COLO668 (cell line): ENCODE results near the gene SLC25A39.
A peak's percentile ranks its signal among the peaks of the same experiment; 100 is the strongest.
"Not testable (repeated sequence)": the region's sequence is repeated elsewhere in the genome, so short reads cannot be mapped to it uniquely, and the experiment has no call there.

Experiments
- DNase-seq: peaks from one replicate; lab custom pipeline; 2025; ENCODE audit not compliant: unreplicated experiment; lab: John Stamatoyannopoulos, UW

SLC25A39 gene, protein sequence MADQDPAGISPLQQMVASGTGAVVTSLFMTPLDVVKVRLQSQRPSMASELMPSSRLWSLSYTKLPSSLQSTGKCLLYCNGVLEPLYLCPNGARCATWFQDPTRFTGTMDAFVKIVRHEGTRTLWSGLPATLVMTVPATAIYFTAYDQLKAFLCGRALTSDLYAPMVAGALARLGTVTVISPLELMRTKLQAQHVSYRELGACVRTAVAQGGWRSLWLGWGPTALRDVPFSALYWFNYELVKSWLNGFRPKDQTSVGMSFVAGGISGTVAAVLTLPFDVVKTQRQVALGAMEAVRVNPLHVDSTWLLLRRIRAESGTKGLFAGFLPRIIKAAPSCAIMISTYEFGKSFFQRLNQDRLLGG

DNA sequence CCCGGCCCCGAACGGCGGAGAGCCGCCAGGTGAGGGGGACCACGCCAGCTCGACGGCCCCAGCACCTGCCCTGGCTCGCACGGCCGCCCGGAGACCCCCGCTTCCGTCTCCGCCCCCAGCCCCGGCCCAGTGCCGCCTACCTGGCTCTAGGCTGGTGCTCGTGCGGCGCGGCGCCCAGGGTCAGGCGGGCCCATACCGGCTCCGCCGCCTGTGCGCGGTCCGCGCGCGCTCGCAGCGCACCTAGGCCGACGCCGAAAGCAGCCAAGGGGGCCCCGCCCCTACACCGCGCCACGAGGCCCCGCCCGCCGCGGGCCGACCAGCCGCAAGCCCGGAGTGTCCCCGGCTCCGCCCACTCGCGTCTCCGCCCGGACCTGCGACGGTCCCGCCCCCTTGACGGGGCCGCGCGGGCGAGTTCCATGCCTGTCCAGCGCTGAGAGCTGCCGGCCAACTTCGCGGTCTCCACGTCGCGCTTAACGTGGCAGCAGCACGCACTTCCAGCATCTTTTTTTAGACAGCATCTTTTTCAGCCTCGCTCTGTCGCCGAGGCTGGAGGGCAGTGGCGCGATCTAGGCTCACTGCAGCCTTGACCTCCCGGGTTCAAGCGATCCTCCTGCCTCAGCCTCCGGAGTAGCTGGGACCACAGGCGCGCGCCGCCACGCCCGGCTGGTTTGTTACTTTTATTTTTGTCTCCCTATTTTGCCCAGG, at the start of gene SLC25A39:
TSS of gene SLC25A39 (minus strand) at position 253 of the 705 bp plus-strand sequence. CDS start 1,261 bp downstream, outside the sequence.
- DNase-seq = peak; percentile 93

DNA sequence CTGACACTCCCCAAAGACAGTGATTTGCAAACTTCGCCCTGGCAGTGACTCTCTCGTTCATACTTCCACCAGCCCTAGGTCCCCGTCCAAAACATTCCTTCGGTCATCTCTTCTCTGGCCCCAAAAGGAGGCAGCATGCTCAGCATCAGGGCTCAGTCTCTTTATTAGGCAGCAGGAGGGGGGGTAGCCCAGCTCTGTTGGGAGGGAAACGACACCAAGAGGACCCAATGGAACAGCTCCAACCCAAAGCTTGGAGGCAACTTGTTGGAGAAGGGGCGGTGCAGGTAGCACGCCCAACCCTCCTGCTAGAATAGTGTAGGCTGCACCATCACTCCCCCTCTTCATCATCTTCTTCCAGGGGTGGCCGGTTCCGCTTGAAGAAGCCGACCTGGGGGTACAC, 47.4 kb upstream of the SLC25A39 start:
- no peak for DNase-seq

DNA sequence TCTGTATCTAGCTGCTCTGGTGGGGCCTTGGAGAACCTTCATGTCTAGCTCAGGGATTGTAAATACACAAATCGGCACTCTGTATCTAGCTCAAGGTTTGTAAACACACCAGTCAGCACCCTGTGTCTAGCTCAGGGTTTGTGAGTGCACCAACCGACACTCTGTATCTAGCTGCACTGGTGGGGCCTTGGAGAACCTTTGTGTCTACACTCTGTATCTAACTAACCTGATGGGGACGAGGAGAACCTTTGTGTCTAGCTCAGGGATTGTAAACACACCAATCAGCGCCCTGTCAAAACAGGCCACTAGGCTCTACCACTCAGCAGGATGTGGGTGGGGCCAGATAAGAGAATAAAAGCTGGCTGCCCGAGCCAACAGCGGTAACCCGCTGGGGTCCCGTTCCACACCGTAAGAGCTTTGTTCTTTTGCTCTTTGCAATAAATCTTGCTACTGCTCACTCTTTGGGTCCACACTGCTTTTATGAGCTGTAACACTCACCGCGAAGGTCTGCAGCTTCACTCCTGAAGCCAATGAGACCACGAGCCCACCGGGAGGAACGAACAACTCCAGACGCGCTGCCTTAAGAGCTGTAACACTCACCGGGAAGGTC, 44.9 kb upstream of the SLC25A39 start:
- not testable (repeated sequence) for DNase-seq

DNA sequence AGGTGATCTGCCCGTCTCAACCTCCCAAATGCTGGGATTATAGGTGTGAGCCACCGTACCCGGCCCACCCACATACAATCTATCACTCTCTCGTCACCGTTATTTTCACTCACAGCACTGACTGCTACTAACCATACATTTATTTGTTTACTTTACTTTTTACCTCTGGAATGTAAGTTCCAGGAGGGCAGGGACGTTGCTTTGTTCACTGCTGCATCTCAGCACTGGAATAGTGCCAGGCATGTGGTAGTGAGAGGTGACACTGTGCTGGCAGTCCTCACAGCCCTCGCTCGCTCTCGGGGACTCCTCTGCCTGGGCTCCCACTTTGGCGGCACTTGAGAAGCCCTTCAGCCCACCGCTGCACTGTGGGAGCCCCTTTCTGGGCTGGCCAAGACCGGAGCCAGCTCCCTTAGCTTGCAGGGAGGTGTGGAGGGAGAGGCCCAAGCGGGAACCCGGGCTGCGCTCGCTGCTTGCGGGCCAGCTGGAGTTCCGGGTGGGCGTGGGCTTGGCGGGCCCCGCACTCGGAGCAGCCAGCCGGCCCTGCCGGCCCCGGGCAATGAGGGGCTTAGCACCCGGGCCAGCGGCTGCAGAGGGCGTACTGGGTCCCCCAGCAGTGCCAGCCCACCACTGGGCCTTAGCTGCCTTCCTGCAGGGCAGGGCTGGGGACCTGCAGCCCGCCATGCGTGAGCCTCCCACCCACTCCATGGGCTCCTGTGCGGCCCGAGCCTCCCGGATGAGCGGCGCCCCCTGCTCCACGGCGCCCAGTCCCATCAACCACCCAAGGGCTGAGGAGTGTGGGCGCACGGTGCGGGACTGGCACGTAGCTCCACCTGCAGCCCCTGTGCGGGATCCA, 44.0 kb upstream of the SLC25A39 start:
- DNase-seq = not testable (repeated sequence)

DNA sequence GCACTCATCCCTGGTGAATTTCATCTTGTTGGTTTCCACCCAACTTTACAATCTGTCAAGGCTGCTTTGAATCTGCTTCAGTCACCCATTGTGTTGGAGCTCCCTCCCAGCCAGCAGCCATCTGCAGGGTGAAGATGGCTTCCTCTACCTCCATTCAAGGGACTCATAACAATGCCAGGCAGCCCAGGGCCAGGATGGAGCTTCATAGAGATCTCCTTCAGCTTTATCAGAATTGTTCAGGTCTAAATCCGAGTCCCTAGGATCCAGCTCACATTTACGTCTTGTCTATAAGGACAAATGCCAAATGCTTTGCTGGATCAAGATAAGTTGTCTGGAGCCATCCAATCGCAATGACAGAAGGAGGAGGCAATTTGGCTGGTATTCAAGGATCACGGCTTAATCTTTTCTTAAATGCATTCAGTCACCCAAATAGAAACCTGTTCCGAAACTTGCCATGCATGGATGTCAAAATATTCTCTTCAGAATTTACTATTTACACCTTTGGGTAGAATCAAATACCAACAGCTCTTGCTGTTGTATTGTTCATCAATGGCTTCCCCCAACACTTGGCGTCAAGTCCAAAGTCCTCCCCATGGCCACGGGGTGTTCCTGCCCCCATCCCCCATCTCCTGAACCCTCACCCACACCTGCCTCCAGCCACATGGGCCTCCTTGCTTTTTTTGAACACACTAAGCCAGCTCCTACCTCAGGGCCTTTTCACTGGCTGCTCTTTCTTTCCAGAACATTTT, 42.8 kb upstream of the SLC25A39 start:
- no peak for DNase-seq

DNA sequence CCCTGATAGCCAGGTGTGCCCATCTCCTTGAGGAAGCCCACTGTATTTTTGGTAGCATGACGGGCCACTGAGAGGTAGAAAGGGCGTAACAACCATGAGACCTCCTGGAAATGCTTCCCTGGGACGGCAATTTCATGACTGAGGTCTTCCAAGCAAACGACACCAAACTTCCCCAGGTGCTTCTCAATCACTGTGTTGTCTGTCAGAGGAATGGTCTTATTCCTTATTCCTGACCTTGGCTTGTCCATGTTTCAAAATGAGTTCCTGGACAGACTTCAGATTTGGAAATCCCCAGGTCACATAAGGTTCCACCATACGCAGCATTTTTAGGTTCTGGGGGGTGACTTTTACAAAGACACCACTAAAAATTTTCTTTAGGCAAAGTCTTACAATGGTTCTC, 40.4 kb upstream of the SLC25A39 start:
- DNase-seq = not testable (repeated sequence)

DNA sequence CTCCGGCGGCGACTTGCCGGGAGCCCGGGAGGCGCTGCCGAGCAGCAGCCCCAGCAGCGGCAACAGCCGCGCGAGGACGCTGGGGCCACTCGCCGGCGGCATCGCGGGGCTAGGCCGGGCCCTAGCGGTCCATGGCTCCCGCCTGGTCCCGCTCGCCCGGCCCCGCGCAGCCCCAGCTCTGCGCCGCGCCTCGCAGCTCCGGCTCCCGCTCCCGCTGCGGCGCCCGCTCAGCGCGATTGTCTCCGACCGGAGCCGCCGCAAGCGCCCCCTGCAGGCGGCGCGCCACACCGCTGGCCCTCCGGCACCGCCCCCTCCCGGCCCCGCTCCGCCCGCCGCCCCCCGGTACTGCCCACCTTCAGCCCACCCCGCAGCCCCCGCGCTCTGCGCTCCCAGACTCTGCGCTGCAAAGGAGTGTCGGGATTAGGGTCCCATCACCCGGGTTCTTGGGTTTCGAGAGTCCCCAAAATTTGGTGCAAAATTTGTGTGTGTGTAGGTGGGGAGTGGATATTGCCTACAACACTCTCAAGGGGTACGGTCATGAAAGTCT, 39.1 kb upstream of the SLC25A39 start, which contains the start of gene FAM171A2:
TSS of gene FAM171A2 (minus strand) at position 241 of the 547 bp plus-strand sequence. CDS start at position 102, 139 bp downstream.
- peak; percentile 56 for DNase-seq

DNA sequence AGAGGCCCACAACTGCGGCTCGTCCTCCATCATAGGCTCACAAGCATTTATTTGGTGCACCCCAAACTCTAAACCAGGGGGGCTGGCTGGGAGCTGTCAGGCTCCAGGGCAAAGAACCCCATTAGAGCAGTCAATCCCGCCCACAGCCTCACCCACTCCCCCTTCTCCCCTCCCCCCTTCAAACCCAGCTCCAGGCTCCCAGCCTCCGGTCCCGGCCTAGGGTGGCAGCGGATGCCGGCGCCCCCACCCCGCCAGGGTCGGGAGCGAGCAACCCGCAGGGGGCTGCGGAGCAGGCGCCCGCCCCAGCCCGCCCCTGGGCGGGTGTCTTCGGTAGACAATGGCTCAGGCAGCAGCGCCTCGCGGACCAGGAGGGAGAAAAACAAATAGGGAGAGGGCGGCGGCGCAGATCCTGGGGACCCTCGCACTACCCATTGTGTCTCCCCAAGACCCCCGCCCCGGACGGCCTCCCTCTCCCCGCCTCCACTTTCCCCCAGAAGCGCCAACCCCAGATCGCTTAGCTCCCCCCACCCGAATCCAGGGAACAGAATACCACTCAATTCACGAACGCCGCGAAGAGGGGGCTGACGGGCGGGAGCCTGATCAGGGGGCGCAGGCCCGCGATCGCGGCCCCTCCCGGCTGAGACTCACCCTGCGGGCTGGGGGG, 38.5 kb upstream of the SLC25A39 start:
- peak; percentile 6 for DNase-seq

DNA sequence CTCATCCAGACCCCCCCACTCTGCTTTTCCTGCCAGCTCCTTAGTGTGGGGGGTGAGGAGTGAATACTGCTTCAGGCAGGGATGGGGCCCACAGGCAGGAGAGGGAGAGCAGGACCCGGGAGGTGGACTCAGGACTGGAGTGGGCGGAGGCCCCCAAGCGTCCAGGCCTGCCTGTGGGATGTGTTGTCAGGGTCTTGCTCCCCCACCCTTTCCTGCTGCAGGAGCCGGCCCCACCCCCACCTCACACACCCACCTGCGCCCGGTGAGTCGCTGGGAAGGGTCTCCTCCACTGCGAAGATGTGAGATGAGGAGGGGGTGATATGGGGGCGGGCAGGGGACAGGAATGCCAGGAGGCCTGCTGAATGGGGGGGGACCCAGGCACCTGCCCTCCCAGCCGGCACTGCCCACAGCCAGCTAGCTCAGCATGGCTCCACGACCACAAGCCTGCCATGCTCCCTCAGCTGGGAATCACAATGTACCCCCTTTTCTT, 37.9 kb upstream of the SLC25A39 start:
- DNase-seq = no peak

DNA sequence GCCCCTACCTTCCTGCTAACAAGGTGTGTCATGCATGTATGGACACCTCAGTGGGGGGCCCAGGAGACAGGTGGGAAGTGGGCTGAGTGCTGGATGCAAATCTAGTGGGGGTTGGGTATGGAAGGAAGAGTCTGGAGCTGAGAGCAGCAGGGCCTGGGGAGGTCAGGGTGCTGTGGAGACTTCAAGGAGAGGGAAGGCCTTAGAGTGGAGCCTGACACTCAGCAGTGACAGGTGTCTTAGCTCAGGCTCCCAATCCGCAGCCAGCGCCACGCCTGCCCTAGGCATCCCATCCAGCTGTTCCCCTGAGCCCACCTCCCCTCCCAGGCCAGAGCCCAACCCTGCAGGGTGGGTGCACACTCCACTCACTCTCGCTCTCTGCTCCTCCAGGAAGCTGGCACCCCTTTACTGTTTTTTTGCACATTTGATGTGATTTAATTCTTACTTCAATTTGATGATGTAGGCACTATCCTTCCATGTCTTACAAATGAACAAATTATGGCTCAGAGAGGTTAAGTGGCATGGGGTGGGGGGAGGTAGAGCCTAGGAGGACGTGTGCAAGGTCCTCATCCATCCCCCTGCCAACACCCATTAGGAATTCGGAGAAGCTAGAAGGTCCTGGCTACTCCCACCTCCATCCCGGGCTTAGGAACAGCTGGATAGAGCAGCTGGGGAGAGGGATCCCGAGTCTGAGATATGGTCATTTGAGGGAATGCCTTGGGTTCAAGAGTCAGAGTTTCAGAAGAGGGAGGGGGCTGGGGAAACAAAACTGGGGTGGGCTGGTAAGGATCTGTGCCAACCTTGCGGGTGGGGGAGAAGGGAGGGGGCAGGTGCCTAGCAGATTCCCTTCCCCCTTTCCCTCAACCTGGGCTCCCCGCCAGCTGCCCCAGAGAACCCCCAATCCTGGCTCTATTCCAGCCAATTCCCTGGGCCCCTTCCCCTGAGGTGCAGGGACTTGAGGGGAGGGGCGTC, 37.0 kb upstream of the SLC25A39 start:
- no peak for DNase-seq

DNA sequence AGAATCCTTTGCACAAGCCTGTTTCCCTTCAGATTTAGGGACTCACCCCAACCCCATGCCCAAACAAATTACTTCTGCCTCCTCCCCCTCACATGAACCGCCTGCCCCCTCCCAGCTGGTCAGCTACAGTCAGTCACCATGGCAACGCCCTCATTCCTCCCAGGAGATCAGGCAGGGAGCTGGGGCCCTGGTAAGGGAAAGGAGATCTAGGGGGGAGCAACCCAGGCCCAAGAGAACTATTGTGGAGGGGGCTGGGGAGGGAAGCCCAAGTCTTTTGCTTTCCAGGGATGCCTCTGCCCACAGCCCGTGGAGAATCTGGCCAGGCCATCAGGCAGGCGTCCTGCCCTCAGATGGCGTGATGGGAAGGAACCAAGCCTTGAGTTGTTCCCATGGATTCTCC, 36.2 kb upstream of the SLC25A39 start:
- DNase-seq = no peak

DNA sequence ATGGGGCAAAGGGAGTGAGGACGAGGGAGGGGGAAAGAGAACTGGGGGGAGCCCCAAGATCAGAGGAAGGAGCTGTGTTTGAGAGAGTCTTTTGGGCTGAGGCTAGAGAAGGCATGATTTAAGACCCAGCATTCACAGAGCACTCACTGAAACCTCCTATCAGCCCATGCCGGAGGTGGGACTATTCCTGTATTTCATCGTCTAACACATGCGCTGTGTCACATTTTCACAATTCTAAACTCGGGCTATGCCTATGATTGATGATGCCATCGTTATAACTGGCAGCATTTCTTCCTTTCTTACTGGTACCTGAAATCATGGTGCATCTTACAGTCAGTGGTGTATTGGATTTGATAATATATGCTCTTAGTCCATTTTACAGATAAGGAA, 35.5 kb upstream of the SLC25A39 start:
- DNase-seq = no peak

DNA sequence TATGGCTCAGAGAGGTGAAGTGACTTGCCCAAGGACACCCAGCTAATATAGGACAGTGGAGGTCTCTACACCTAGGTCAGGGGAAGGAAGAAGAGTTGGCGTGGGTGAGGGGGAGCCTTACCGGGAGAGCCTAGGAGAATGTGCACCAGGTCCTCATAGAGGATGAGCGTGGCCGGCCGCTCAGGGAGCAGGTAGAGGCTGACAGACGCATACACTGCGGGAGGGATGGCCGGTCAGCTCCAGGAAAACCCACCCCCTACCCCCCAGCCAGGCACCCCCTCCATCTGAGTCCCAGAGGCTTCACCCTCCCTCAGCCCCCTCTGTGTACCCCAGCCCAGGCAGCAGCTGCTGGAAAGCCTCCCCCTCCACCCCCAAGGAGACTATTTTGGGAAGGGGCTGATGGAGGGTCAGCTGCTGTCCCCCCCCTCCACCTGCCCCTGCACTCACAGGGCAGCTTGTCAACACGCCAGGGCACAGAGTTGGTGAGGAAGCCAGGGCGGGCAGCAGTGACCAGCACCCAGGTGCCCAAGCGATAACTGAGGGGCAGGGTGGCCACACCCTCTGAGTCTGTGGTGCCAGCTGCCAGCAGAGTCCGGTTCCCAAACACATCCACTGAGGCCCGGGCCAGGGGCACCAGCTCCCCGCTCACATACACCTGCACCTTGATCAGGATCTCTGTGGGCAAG, 35.0 kb upstream of the SLC25A39 start:
- no peak for DNase-seq

DNA sequence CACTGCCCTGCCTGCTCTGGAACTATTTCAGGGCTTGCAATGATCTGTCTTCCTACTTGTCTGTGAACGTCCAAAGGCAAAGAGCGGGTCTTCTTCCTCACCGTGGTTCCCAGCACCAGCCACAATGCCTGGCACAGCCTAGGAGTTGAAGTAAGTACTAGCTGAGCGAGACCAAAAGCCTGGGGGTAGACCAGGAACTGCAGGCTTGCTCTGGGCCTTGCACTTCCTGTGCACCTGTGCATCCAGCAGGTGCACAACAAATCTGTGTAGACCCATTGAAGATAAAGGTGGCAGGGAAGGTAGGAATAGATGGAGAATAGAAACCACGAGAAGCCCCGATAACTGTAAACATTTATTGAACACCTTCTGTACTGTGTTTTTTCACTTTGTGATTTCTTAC, 34.4 kb upstream of the SLC25A39 start:
- peak; percentile 4 for DNase-seq

DNA sequence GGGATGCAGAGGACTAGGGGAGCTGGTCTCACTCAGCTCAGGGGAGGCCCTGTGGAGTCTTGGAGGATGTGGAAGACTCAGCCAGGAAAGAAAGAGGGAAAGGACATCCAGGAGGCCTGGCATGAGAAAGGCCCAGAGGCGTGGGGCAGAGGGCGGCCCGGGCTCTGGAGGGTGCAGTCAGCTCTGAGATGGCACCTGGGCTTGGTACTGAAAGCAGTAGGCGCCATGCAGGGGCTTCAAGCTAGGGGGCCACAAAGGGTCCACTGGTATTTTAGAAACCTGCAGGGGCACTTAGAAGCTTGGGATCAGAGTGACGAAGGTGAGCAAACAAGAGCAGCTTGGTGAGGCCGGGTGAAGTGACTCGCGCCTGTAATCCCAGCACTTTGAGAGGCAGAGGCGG, 33.4 kb upstream of the SLC25A39 start:
- DNase-seq = no peak

DNA sequence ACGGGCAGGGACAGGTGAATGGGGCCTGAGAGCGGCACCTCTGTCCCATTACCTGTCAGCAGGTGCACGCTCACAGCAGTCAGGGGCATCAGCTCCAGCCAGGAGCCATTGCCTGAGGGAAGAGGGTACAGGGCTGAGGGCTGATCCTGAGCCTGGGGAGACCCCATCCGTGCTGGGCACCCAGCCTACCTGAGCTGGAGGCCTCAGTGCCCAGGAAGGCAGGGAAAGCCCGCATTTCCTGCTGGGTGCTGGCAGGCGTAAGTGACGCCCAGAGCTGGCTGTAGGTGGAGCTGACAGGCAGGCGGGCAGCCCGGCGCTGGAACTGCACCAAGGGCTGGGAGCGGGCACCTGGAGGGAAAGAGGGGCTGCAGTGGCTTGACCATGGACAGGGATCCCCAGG, 31.6 kb upstream of the SLC25A39 start:
- DNase-seq = peak; percentile 2

DNA sequence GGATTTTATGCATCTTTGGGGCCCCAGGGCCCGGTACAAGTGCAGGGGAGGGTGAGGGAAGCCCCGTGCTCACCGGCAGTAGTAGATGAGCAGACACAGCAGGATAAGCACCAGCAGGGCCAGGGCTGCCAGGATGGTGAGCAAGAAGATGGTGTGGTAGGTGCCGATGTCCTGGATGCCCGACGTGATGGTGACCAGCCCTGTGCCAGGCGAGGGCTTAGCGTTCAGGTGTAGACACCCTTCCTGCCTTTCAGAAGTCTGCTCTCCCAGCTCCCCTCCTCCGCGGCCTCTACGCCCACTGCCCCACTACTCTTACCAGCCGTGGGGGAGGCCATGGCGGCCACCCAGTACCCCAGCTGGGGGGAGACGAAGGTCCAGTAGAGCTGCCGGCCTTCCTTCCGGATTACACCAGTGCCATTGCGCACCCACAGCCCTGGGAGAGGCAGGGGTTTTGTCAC, 31.0 kb upstream of the SLC25A39 start:
- DNase-seq = no peak
